Colonic mucosa (tissue), 4 donors: ENCODE results near the gene BTRC. TPM values are rescaled to one million over a fixed set of nuclear protein-coding genes. Genes with fewer than 3 reads are reported as not detected.

Experiments
- DNase-seq: peaks from one replicate; pipeline ENCODE4 v3.0.0-alpha.2; 2020
- H3K27ac ChIP-seq: fragments of 200-600 bp; one replicate; pipeline ENCODE4 v1.8.0; 2021
- H3K27me3 ChIP-seq: fragments of 200-600 bp; one replicate; pipeline ENCODE4 v1.8.0; 2021
- H3K36me3 ChIP-seq: fragments of 200-600 bp; one replicate; pipeline ENCODE4 v1.8.0; 2021
- H3K4me1 ChIP-seq: fragments of 200-600 bp; one replicate; pipeline ENCODE4 v1.8.0; 2021; ENCODE audit warnings: mild to moderate bottlenecking
- H3K4me3 ChIP-seq: fragments of 200-600 bp; one replicate; pipeline ENCODE4 v1.8.0; 2021
- H3K9ac ChIP-seq, 2 donors: one replicate each; pipeline ENCODE4 v1.7.0; 2013; ENCODE audit warnings: control low read depth in 2 of 2, low read depth in 2 of 2, low read length in 2 of 2
- H3K9me3 ChIP-seq: fragments of 200-600 bp; one replicate; pipeline ENCODE4 v1.8.0; 2021
- CTCF ChIP-seq: fragments of 200-600 bp; IDR thresholded peaks from one replicate; pipeline ENCODE4 v1.8.0; 2022; ENCODE audit warnings: antibody characterized with exemption, mild to moderate bottlenecking
- intact Hi-C: fragments of 100-400 bp; cut with DNase I; formaldehyde crosslinking; loops from one replicate; pipeline ENCODE4 v1.14.1; 2022
- total RNA-seq, 2 donors: library from RNA; stranded (reverse); fragmentation: NEBNext Ultra II Directional in 1 of 2; extraction: Animal tissue kit (Norgen Biotek cat#: 25700) in 1 of 2; gene quantifications; one replicate each; pipeline ENCODE4 v1.2.1, GENCODE V29; 2021
- donor health status: healthy.
- donor health status: DM: no; HTN: no; CAD: no.
- donor health status: DM: no; HTN: no; CAD: no.

BTRC gene
- total RNA-seq, 2 donors from 2014 or later = 9.9 to 10.5 TPM

- no peak overlapping the region for H3K4me3 ChIP-seq
- intact Hi-C loops = no loop called here
- H3K9me3 ChIP-seq = no peaks in the 10 kb centered on the region
- TF ChIP-seq CTCF = no peak
- no peaks in the 10 kb centered on the region for H3K27me3 ChIP-seq
- no peaks in the 10 kb centered on the region for H3K4me1 ChIP-seq
- no peak for DNase-seq
- no peak overlapping the region for H3K27ac ChIP-seq
- H3K9ac ChIP-seq = no peak overlapping the region
- no peaks in the 10 kb centered on the region for H3K36me3 ChIP-seq
These were observed 125.0 kb downstream of the BTRC start for GRCh38 chr10:101478956-101479355.

GRCh38 chr10:101481256-101481655 is 127.3 kb downstream of the BTRC start:
- intact Hi-C loops = no loop called here
- Histone ChIP-seq H3K9me3 (no peaks in the 10 kb centered on the region), H3K27ac (no peak overlapping the region), H3K4me1 (no peaks in the 10 kb centered on the region), H3K9ac (no peak overlapping the region), H3K4me3 (no peak overlapping the region), H3K27me3 (no peaks in the 10 kb centered on the region), H3K36me3 (no peaks in the 10 kb centered on the region)
- no peak for TF ChIP-seq CTCF
- no peak for DNase-seq

GRCh38 chr10:101482568-101482967 is 128.6 kb downstream of the BTRC start:
- DNase-seq = no peak
- no peaks in the 10 kb centered on the region for H3K9me3 ChIP-seq
- no peaks in the 10 kb centered on the region for H3K4me1 ChIP-seq
- no peak overlapping the region for H3K9ac ChIP-seq
- no peaks in the 10 kb centered on the region for H3K27me3 ChIP-seq
- H3K27ac ChIP-seq = no peak overlapping the region
- no peak overlapping the region for H3K4me3 ChIP-seq
- no peak for TF ChIP-seq CTCF
- intact Hi-C loops = no loop called here
- H3K36me3 ChIP-seq = no peaks in the 10 kb centered on the region

- TF ChIP-seq CTCF = no peak
- H3K27me3 ChIP-seq = no peaks in the 10 kb centered on the region
- no peaks in the 10 kb centered on the region for H3K36me3 ChIP-seq
- no peaks in the 10 kb centered on the region for H3K9me3 ChIP-seq
- no peak overlapping the region for H3K4me3 ChIP-seq
- no peak overlapping the region for H3K9ac ChIP-seq
- no peak for DNase-seq
- intact Hi-C loops = no loop called here
- no peaks in the 10 kb centered on the region for H3K4me1 ChIP-seq
- H3K27ac ChIP-seq = no peak overlapping the region
These were observed 130.3 kb downstream of the BTRC start for GRCh38 chr10:101484175-101484745.

GRCh38 chr10:101485207-101485606 is 131.2 kb downstream of the BTRC start:
- Histone ChIP-seq H3K9ac (no peak overlapping the region), H3K27me3 (no peaks in the 10 kb centered on the region), H3K9me3 (no peaks in the 10 kb centered on the region), H3K36me3 (no peaks in the 10 kb centered on the region), H3K4me3 (no peak overlapping the region), H3K4me1 (no peaks in the 10 kb centered on the region), H3K27ac (no peak overlapping the region)
- no peak for TF ChIP-seq CTCF
- DNase-seq = no peak
- intact Hi-C loops = no loop called here
